Astrocyte of the spinal cord (primary cell): ENCODE results near the gene FRY.

ENCODE experiments used
- DNase-seq: peaks from one replicate; pipeline ENCODE4 v3.0.0; 2011; ENCODE audit warnings: low read depth, low spot score
- H3K4me3 ChIP-seq: 2 replicates; pipeline ENCODE4 v1.5.1; 2011; ENCODE audit warnings: low read depth, mild to moderate bottlenecking, low read length, moderate library complexity
- in situ Hi-C: cut with HindIII; loops from 2 replicates; pipeline ENCODE4 v1.10.0; 2017; ENCODE audit warnings: low sequenced_read_pairs
- TF ChIP-seq, protein P1 (sequence below): IDR thresholded peaks from 2 replicates; pipeline ENCODE4 v1.5.1; 2012; ENCODE audit warnings: low read depth, mild to moderate bottlenecking, low read length, inconsistent platforms

FRY gene

DNA sequence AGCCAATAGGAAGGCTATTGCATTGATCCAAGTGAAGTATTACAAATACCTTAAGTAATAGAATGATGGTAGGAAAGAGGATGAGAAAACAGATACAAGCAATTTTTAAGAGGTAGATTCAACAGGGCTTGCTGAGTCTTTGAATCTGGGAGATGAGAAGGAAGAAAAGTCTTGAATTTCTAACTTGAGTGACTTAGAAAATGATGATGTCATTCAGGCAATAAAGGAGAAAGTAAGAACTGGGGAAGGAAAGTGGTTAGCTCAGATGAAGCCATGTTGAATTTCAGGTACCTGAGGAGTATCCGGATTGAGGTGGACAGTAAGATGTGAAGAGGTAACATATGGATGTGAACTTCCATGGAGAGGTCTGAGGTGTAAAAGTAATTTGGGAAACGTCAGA is 15.5 kb upstream of the FRY start:
- no peak overlapping the region for H3K4me3 ChIP-seq
- in situ Hi-C loops = no loop called here
- no peak for DNase-seq
- TF ChIP-seq, protein P1, sequence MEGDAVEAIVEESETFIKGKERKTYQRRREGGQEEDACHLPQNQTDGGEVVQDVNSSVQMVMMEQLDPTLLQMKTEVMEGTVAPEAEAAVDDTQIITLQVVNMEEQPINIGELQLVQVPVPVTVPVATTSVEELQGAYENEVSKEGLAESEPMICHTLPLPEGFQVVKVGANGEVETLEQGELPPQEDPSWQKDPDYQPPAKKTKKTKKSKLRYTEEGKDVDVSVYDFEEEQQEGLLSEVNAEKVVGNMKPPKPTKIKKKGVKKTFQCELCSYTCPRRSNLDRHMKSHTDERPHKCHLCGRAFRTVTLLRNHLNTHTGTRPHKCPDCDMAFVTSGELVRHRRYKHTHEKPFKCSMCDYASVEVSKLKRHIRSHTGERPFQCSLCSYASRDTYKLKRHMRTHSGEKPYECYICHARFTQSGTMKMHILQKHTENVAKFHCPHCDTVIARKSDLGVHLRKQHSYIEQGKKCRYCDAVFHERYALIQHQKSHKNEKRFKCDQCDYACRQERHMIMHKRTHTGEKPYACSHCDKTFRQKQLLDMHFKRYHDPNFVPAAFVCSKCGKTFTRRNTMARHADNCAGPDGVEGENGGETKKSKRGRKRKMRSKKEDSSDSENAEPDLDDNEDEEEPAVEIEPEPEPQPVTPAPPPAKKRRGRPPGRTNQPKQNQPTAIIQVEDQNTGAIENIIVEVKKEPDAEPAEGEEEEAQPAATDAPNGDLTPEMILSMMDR = no peak

DNA sequence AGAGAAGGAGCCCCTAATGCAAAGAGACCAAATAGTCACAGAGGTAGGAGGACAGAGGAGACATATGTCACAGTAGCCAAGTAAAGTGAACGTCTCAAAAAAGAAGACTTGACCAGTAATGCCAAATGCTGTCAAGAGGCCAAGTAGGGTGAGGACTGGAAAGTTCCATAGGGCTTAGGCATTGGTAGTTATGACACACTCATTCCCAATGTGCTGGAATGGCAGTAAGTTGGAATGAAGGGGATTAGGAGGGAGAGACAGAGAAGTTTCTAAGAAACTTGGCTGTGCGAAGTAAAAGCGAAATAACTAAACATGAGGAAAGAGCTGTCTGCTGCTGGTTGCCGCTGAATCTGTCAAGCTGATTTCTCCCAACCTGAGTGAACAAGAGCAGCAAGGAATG is 14.9 kb upstream of the FRY start:
- DNase-seq = no peak
- H3K4me3 ChIP-seq = no peak overlapping the region
- TF ChIP-seq, protein P1 = no peak
- in situ Hi-C loops = no loop called here

DNA sequence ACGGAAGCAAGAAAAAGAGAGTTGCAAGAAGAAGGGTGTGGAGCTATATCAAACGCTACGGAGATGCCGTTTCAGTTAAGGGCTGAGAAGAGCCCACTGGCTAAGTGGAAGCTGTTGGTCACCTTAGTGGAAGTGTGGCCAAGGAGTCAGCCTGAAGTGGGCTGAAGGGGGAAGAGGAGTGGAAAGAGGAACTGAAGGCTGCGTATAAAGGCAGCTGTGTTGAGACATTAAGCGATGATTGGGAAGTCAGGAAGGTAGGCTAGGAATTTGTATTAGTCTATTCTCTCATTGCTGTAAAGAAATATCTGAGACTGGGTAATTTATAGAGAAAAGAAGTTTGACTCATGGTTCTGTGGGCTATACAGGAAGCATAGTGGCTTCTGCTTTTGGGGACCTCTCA is 14.1 kb upstream of the FRY start:
- no peak for DNase-seq
- TF ChIP-seq, protein P1 = no peak
- in situ Hi-C loops = no loop called here
- no peak overlapping the region for H3K4me3 ChIP-seq

DNA sequence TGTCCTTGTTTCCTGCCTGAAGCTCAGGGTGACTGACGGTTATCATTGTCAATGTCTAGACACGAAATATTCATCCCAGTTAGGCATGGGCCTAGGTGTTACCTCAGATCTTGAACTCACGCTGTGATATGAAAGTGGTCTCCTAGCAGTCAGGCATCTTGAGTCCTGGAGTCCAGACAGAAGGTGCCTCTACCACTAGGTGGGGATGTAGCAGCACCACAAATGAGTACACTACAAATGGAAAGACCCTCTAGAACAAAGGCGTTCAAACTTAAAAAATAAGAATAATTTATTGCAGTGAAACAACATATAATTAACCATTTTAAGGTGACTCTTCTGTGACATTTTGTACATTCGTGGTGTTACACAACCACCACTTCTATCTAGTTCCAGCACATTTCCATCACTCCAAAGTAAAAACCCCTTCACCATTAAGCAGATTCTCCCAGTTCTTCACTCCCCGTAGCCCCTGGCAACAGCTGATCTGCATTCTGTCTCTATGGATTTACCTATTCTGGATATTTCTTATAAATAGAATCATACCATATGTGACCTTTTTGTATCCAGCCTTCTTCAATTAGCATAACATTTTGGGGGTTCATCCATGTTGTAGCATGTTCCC is 11.9 kb upstream of the FRY start:
- DNase-seq = peak; percentile 76
- no peak overlapping the region for H3K4me3 ChIP-seq
- TF ChIP-seq, protein P1 = peak; percentile 93
- in situ Hi-C loops = no loop called here

DNA sequence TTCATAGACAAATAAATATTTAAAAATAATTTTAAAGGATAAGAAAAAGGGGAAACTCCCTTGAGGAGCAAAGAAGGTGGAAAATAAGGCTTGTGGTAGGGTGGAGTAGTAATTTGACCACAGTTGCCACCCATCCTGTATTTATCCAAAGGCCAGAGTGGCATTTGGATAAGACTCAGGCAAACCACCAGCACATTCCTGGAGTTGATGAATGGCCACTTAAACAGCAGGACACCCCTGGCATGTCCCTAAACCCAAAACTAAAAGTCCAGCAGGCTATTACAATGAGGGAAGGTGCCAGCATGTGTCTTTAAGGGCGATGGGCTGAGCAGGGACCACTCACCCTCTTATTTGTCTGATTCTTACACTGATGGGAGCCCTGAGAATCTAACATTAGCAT is 9.8 kb upstream of the FRY start:
- H3K4me3 ChIP-seq = no peak overlapping the region
- TF ChIP-seq, protein P1 = no peak
- in situ Hi-C loops = no loop called here
- DNase-seq = no peak

DNA sequence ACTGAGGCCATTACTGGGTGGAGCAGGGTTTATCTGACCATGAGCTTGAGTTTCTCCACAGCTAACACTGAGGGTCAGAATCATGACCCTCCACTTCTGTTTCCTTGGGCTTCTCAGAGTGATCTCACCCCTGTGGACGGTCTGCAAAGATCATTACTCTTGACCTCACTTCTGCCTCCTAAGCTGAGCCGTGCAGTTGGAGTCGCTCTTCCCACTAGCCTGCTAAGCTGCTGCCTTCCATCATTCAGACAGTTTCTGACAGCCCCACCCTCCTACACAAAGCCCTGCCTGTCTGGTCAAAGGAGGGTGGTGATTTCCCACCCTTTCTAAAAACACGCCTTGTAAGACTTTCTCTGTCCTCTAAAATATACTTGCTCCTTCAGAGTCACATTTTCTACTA is 9.3 kb upstream of the FRY start:
- no peak for DNase-seq
- in situ Hi-C loops = no loop called here
- TF ChIP-seq, protein P1 = no peak
- no peak overlapping the region for H3K4me3 ChIP-seq

DNA sequence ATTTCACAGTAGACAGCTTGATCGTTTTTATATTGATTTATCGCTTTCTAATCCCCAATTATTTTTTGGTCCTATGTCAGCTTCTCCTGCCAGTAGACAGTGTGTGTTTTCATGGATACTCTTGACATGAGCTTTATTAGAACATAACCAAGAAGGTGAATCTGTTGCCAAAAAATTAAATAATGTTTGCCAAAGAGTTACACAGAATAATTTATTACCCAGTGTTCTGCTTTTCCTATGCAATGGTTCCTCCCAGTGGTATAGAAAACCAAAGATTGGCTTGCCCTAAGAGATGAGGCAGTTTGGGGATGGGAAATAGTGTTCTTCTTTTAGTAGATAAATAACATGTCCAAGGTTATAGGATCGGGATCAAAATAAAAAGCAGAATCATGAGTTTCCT is 8.5 kb upstream of the FRY start:
- no peak overlapping the region for H3K4me3 ChIP-seq
- in situ Hi-C loops = no loop called here
- TF ChIP-seq, protein P1 = no peak
- DNase-seq = no peak
